Chondrocyte (in vitro differentiated cells): ENCODE results near the gene DLGAP4. TPM values are rescaled to one million over a fixed set of nuclear protein-coding genes. Genes with fewer than 3 reads are reported as not detected.
A peak's percentile ranks its signal among the peaks of the same experiment; 100 is the strongest.
"Not testable (repeated sequence)": the region's sequence is repeated elsewhere in the genome, so short reads cannot be mapped to it uniquely, and the experiment has no call there.

Experiments used
- DNase-seq: peaks from one replicate; pipeline ENCODE4 v3.0.0; 2021; ENCODE audit warnings: mixed read lengths, low spot score
- H3K27ac Mint-ChIP-seq: one replicate; pipeline ENCODE4 v1.8.0; 2021; ENCODE audit warnings: mild to moderate bottlenecking, moderate library complexity, mixed read lengths; ENCODE audit not compliant: unreplicated experiment
- H3K27me3 Mint-ChIP-seq: 2 replicates; pipeline ENCODE4 v1.8.0; 2021; ENCODE audit warnings: low read depth, mixed read lengths
- H3K36me3 Mint-ChIP-seq: 2 replicates; pipeline ENCODE4 v1.8.0; 2021; ENCODE audit warnings: low read depth, mixed read lengths
- H3K4me1 Mint-ChIP-seq: 2 replicates; pipeline ENCODE4 v1.8.0; 2021; ENCODE audit warnings: low read depth, mild to moderate bottlenecking, mixed read lengths
- H3K4me3 Mint-ChIP-seq: one replicate; pipeline ENCODE4 v1.8.0; 2021; ENCODE audit warnings: mild to moderate bottlenecking, moderate library complexity, mixed read lengths; ENCODE audit not compliant: unreplicated experiment
- H3K9me3 Mint-ChIP-seq: 2 replicates; pipeline ENCODE4 v1.8.0; 2021; ENCODE audit warnings: low read depth, mixed read lengths
- total RNA-seq: library from RNA; stranded (reverse); gene quantifications from 3 replicates; pipeline ENCODE4 v1.2.1, GENCODE V29; 2021
- TF ChIP-seq, protein P1 (sequence below): fragments of 200-600 bp; sonication (generic); IDR thresholded peaks from 2 replicates; pipeline ENCODE4 v1.5.0; 2021; ENCODE audit warnings: antibody characterized with exemption, mild to moderate bottlenecking, moderate library complexity

Gene DLGAP4
- total RNA-seq, 1 donor from 2014 or later: 161 TPM

- TF ChIP-seq, protein P1, sequence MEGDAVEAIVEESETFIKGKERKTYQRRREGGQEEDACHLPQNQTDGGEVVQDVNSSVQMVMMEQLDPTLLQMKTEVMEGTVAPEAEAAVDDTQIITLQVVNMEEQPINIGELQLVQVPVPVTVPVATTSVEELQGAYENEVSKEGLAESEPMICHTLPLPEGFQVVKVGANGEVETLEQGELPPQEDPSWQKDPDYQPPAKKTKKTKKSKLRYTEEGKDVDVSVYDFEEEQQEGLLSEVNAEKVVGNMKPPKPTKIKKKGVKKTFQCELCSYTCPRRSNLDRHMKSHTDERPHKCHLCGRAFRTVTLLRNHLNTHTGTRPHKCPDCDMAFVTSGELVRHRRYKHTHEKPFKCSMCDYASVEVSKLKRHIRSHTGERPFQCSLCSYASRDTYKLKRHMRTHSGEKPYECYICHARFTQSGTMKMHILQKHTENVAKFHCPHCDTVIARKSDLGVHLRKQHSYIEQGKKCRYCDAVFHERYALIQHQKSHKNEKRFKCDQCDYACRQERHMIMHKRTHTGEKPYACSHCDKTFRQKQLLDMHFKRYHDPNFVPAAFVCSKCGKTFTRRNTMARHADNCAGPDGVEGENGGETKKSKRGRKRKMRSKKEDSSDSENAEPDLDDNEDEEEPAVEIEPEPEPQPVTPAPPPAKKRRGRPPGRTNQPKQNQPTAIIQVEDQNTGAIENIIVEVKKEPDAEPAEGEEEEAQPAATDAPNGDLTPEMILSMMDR: no peak
- no peaks in the 10 kb centered on the region for H3K27me3 Mint-ChIP-seq
- H3K36me3 Mint-ChIP-seq: peaks cover 15% of the 10 kb centered on the region
- no peaks in the 10 kb centered on the region for H3K9me3 Mint-ChIP-seq
- peaks cover 23% of the 10 kb centered on the region for H3K4me1 Mint-ChIP-seq
- peak overlapping the region; percentile 78 for H3K27ac Mint-ChIP-seq
- DNase-seq: no peak
- no peak overlapping the region for H3K4me3 Mint-ChIP-seq
Observed at GRCh38 chr20:36550790-36551299, 244.7 kb downstream of the DLGAP4 start.

GRCh38 chr20:36555248-36555647 is 249.1 kb downstream of the DLGAP4 start:
- Mint-ChIP-seq H3K36me3 (no peaks in the 10 kb centered on the region), H3K4me1 (peaks cover 9% of the 10 kb centered on the region), H3K27me3 (no peaks in the 10 kb centered on the region), H3K27ac (no peak overlapping the region), H3K9me3 (no peaks in the 10 kb centered on the region), H3K4me3 (no peak overlapping the region)
- TF ChIP-seq, protein P1: no peak
- no peak for DNase-seq

GRCh38 chr20:36562724-36563123 is 256.6 kb downstream of the DLGAP4 start:
- Mint-ChIP-seq H3K4me3 (no peak overlapping the region), H3K36me3 (peaks cover 4% of the 10 kb centered on the region), H3K9me3 (peaks cover 6% of the 10 kb centered on the region), H3K27ac (no peak overlapping the region), H3K27me3 (peaks cover 1% of the 10 kb centered on the region), H3K4me1 (no peaks in the 10 kb centered on the region)
- no peak for DNase-seq
- TF ChIP-seq, protein P1: no peak

GRCh38 chr20:36563374-36563773 is 257.2 kb downstream of the DLGAP4 start:
- H3K9me3 Mint-ChIP-seq: peaks cover 6% of the 10 kb centered on the region
- H3K36me3 Mint-ChIP-seq: peaks cover 4% of the 10 kb centered on the region
- DNase-seq: no peak
- no peak overlapping the region for H3K4me3 Mint-ChIP-seq
- no peak overlapping the region for H3K27ac Mint-ChIP-seq
- H3K4me1 Mint-ChIP-seq: no peaks in the 10 kb centered on the region
- H3K27me3 Mint-ChIP-seq: peaks cover 1% of the 10 kb centered on the region
- TF ChIP-seq, protein P1: no peak

DNA sequence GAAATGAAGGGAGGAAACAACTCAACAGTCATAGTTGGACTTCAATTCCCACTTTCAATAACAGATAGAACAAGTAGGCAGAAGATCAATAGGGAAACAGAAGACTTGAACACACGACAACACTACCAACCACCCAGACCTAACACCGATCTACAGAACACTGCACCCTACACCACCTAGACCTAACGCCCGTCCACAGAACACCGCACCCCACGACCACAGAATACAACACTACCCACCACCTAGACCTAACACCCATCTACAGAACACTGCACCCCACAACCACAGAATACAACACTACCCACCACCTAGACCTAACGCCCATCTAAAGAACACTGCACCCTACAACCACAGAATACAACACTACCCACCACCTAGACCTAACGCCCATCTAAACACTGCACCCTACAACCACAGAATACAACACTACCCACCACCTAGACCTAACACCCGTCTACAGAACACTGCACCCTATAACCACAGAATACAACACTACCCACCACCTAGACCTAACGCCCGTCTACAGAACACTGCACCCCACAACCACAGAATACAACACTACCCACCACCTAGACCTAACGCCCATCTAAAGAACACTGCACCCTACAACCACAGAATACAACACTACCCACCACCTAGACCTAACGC is 258.1 kb downstream of the DLGAP4 start:
- not testable (repeated sequence) for H3K27ac Mint-ChIP-seq, H3K36me3 Mint-ChIP-seq, H3K27me3 Mint-ChIP-seq, H3K4me1 Mint-ChIP-seq, H3K9me3 Mint-ChIP-seq, H3K4me3 Mint-ChIP-seq, DNase-seq

GRCh38 chr20:36564726-36565121 is 258.6 kb downstream of the DLGAP4 start:
- not testable (repeated sequence) for H3K27ac Mint-ChIP-seq, H3K9me3 Mint-ChIP-seq, H3K4me1 Mint-ChIP-seq, H3K27me3 Mint-ChIP-seq, DNase-seq, H3K4me3 Mint-ChIP-seq, H3K36me3 Mint-ChIP-seq
